Liver (tissue), 9 donors: ENCODE results near the gene SNTN. TPM values are rescaled to one million over a fixed set of nuclear protein-coding genes. Genes with fewer than 3 reads are reported as not detected.

Source experiments
- DNase-seq: peaks from one replicate; pipeline ENCODE4 v3.0.0-alpha.2; 2017; ENCODE audit warnings: low spot score
- H3K27ac ChIP-seq, 2 donors: one replicate each; pipeline ENCODE4 v1.7.0; 2013; ENCODE audit warnings: inconsistent platforms in 2 of 2, low read length in 2 of 2, control low read depth in 1 of 2, low read depth in 1 of 2, mild to moderate bottlenecking in 1 of 2
- H3K27me3 ChIP-seq, 4 donors: one replicate each; pipeline versions ENCODE4 v1.6.1 to v1.7.0; 2013; ENCODE audit warnings: low read length in 3 of 4, inconsistent platforms in 1 of 4, mild to moderate bottlenecking in 1 of 4, moderate library complexity in 1 of 4; ENCODE audit not compliant: control insufficient read depth in 4 of 4, insufficient read depth in 4 of 4
- H3K36me3 ChIP-seq, 4 donors: one replicate each; pipeline versions ENCODE4 v1.6.1 to v1.7.0; 2013; ENCODE audit warnings: low read length in 3 of 4, mild to moderate bottlenecking in 3 of 4, low read depth in 1 of 4, moderate library complexity in 1 of 4; ENCODE audit not compliant: control insufficient read depth in 4 of 4, insufficient read depth in 3 of 4
- H3K4me1 ChIP-seq, 4 donors: one replicate each; pipeline versions ENCODE4 v1.6.1 to v1.7.0; 2013; ENCODE audit warnings: low read length in 3 of 4, mild to moderate bottlenecking in 3 of 4, moderate library complexity in 1 of 4; ENCODE audit not compliant: control insufficient read depth in 4 of 4, insufficient read depth in 4 of 4
- H3K4me3 ChIP-seq, 3 donors: one replicate each; pipeline versions ENCODE4 v1.6.1 to v1.7.0; 2013; ENCODE audit warnings: low read length in 3 of 3, control low read depth in 1 of 3, low read depth in 1 of 3, mild to moderate bottlenecking in 1 of 3
- H3K9ac ChIP-seq, 2 donors: one replicate each; pipeline ENCODE4 v1.7.0; 2013; ENCODE audit warnings: low read length in 2 of 2, mild to moderate bottlenecking in 2 of 2, moderate library complexity in 2 of 2, control low read depth in 1 of 2, low read depth in 1 of 2
- H3K9me3 ChIP-seq, 4 donors: one replicate each; pipeline versions ENCODE4 v1.6.1 to v1.7.0; 2013; ENCODE audit warnings: low read length in 3 of 4; ENCODE audit not compliant: control insufficient read depth in 4 of 4
- EGR1 ChIP-seq, 2 donors: IDR thresholded peaks; 2 replicates each; pipeline ENCODE4 v1.6.1; 2016 to 2018; ENCODE audit warnings: antibody characterized with exemption in 2 of 2, low read depth in 2 of 2
- FOXA1 ChIP-seq: IDR thresholded peaks from 2 replicates; pipeline ENCODE4 v1.6.1; 2016; ENCODE audit warnings: antibody characterized with exemption
- FOXA2 ChIP-seq: IDR thresholded peaks from 2 replicates; pipeline ENCODE4 v1.6.1; 2016; ENCODE audit warnings: antibody characterized with exemption
- GABPA ChIP-seq, 2 donors: IDR thresholded peaks in 1 of 2; conservative IDR thresholded peaks in 1 of 2; 2 replicates each; pipeline ENCODE4 v1.6.1; 2016; ENCODE audit warnings: antibody characterized with exemption in 2 of 2, mild to moderate bottlenecking in 1 of 2, moderate library complexity in 1 of 2
- HNF4A ChIP-seq, 2 donors: conservative IDR thresholded peaks; 2 replicates each; pipeline ENCODE4 v1.6.1; 2016; ENCODE audit warnings: antibody characterized with exemption in 2 of 2, mild to moderate bottlenecking in 2 of 2
- HNF4G ChIP-seq: IDR thresholded peaks from 2 replicates; pipeline ENCODE4 v1.6.1; 2016; ENCODE audit warnings: antibody characterized with exemption
- JUND ChIP-seq, 2 donors: IDR thresholded peaks; 2 replicates each; pipeline ENCODE4 v1.6.1; 2016; ENCODE audit warnings: antibody characterized with exemption in 2 of 2
- NR2F2 ChIP-seq: IDR thresholded peaks from 2 replicates; pipeline ENCODE4 v1.6.1; 2016; ENCODE audit warnings: antibody characterized with exemption
- RAD21 ChIP-seq, 2 donors: IDR thresholded peaks; 2 replicates each; pipeline ENCODE4 v1.6.1; 2016; ENCODE audit warnings: antibody characterized with exemption in 2 of 2, mild to moderate bottlenecking in 2 of 2
- RXRA ChIP-seq, 2 donors: IDR thresholded peaks; 2 replicates each; pipeline ENCODE4 v1.6.1; 2017 to 2018; ENCODE audit warnings: antibody characterized with exemption in 2 of 2, mild to moderate bottlenecking in 1 of 2
- SP1 ChIP-seq: IDR thresholded peaks from 2 replicates; pipeline ENCODE4 v1.6.1; 2018; ENCODE audit warnings: antibody characterized with exemption, mild to moderate bottlenecking
- WGBS: extraction: QIAGEN DNeasy Blood & Tissue Kit; methylation state at CpG from one replicate; pipeline ENCODE4 v1.1.7; 2013; 5-methylcytosine and 5-hydroxymethylcytosine counted together
- polyA plus RNA-seq, 2 donors: library from polyadenylated mRNA; stranded (reverse) in 1 of 2; unstranded in 1 of 2; fragments of 200-250 nt in 1 of 2; fragments of >200 nt in 1 of 2; fragmentation: Nextera tagmentation in 1 of 2; extraction: Ambion mirVana in 1 of 2; gene quantifications; one replicate each; pipeline versions ENCODE4 v1.2.1 to v1.2.3, GENCODE V29; 2013 to 2015
- total RNA-seq, 2 donors: library from RNA; depleted of rRNA; stranded (reverse); fragments of >200 nt; gene quantifications; one replicate each; pipeline ENCODE4 v1.2.3, GENCODE V29; 2014
- TF ChIP-seq, protein P1 (sequence below): IDR thresholded peaks from 2 replicates; pipeline ENCODE4 v1.6.1; 2016; ENCODE audit warnings: antibody characterized with exemption
- TF ChIP-seq, protein P2 (sequence below): IDR thresholded peaks from 2 replicates; pipeline ENCODE4 v1.6.1; 2016; ENCODE audit warnings: antibody characterized with exemption
- TF ChIP-seq, protein P3 (sequence below): IDR thresholded peaks from 2 replicates; pipeline ENCODE4 v1.6.1; 2016; ENCODE audit warnings: antibody characterized with exemption, mild to moderate bottlenecking
- TF ChIP-seq, protein P4 (sequence below): IDR thresholded peaks from 2 replicates; pipeline ENCODE4 v1.6.1; 2016; ENCODE audit warnings: antibody characterized with exemption
- TF ChIP-seq, protein P5 (sequence below): fragments of 150-350 bp; IDR thresholded peaks from 2 replicates; pipeline ENCODE4 v1.5.1; 2017; ENCODE audit warnings: improper control_type of control experiment, low read depth, low read length; ENCODE audit not compliant: missing input control
- donor health status: healthy.
- donor health status: healthy.
- donor health status: healthy.
- donor health status: healthy.
- donor health status: healthy.

SNTN gene
- total and polyA plus RNA-seq, 4 donors, result not detected

DNA sequence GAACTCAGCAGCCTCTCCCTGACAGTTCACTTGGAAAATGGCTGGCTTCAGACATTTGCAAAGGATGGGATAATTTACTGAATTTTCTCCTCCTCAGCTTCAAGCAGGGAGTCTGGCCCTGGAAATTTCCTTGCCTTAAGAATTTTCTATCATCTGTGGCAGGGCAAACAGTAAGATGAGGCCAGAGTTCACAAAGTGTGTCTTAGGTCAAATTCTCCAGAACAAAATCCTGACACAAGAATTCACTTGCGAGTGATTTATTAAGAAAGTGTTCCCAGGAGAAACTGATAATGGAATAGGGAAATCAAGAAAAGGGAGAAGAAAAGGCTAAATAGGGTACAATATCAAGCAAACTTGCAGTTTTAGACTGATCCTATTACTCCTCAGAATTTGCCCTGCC, 55.3 kb downstream of the SNTN start:
- DNase-seq, result no peak
- WGBS, result 76% methylated on average over 1 of the region's 1 CpG
- Histone ChIP-seq H3K4me1 (no peaks in the 10 kb centered on the region), H3K4me3 (no peak overlapping the region), H3K9ac (no peak overlapping the region), H3K27me3 (no peaks in the 10 kb centered on the region), H3K9me3 (no peaks in the 10 kb centered on the region), H3K36me3 (no peaks in the 10 kb centered on the region), H3K27ac (no peak overlapping the region)
- no peak for TF ChIP-seq HNF4A (conservative IDR thresholded peaks at IDR 0.05)
- TF ChIP-seq, protein P1, sequence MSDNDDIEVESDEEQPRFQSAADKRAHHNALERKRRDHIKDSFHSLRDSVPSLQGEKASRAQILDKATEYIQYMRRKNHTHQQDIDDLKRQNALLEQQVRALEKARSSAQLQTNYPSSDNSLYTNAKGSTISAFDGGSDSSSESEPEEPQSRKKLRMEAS, result no peak
- TF ChIP-seq SP1, result no peak
- no peak for TF ChIP-seq RAD21 (IDR thresholded peaks at IDR 0.05)
- TF ChIP-seq JUND (IDR thresholded peaks at IDR 0.05), result no peak
- TF ChIP-seq NR2F2, result peak; percentile 54

DNA sequence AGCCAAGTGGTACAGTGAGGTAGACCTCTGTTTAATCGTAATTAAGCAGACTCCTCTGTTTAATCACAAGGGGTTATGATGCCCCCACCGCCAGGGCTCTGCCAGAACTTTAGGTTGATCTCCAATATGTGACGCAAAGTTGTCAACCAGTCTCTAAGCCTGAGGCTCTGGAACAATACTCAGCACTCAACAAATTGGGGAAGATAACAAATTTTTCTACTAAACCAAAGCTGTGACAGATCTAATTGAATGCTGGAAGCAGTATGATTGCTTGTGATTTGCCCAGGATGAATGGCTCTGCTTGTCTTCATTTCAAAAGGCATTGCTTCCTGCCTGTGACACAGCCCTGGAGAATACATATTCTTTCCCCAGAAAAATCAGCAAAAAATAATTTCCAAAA, 57.1 kb downstream of the SNTN start:
- DNase-seq, result no peak
- H3K27me3 ChIP-seq, result no peaks in the 10 kb centered on the region
- no peaks in the 10 kb centered on the region for H3K9me3 ChIP-seq
- TF ChIP-seq, protein P2, sequence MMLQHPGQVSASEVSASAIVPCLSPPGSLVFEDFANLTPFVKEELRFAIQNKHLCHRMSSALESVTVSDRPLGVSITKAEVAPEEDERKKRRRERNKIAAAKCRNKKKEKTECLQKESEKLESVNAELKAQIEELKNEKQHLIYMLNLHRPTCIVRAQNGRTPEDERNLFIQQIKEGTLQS, result no peak
- TF ChIP-seq SP1, result no peak
- TF ChIP-seq NR2F2, result no peak
- no peak for TF ChIP-seq JUND (IDR thresholded peaks at IDR 0.05)
- no peak for TF ChIP-seq RXRA (IDR thresholded peaks at IDR 0.05)
- no peak for TF ChIP-seq FOXA2
- TF ChIP-seq GABPA (IDR thresholded peaks at IDR 0.05 in 1 of 2, conservative IDR thresholded peaks at IDR 0.05 in 1 of 2), result no peak
- no peak for TF ChIP-seq RAD21 (IDR thresholded peaks at IDR 0.05)
- no peak for TF ChIP-seq HNF4A (conservative IDR thresholded peaks at IDR 0.05)
- no peak for TF ChIP-seq HNF4G
- no peak for TF ChIP-seq FOXA1
- TF ChIP-seq, protein P3, sequence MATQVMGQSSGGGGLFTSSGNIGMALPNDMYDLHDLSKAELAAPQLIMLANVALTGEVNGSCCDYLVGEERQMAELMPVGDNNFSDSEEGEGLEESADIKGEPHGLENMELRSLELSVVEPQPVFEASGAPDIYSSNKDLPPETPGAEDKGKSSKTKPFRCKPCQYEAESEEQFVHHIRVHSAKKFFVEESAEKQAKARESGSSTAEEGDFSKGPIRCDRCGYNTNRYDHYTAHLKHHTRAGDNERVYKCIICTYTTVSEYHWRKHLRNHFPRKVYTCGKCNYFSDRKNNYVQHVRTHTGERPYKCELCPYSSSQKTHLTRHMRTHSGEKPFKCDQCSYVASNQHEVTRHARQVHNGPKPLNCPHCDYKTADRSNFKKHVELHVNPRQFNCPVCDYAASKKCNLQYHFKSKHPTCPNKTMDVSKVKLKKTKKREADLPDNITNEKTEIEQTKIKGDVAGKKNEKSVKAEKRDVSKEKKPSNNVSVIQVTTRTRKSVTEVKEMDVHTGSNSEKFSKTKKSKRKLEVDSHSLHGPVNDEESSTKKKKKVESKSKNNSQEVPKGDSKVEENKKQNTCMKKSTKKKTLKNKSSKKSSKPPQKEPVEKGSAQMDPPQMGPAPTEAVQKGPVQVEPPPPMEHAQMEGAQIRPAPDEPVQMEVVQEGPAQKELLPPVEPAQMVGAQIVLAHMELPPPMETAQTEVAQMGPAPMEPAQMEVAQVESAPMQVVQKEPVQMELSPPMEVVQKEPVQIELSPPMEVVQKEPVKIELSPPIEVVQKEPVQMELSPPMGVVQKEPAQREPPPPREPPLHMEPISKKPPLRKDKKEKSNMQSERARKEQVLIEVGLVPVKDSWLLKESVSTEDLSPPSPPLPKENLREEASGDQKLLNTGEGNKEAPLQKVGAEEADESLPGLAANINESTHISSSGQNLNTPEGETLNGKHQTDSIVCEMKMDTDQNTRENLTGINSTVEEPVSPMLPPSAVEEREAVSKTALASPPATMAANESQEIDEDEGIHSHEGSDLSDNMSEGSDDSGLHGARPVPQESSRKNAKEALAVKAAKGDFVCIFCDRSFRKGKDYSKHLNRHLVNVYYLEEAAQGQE, result no peak
- TF ChIP-seq, protein P4, sequence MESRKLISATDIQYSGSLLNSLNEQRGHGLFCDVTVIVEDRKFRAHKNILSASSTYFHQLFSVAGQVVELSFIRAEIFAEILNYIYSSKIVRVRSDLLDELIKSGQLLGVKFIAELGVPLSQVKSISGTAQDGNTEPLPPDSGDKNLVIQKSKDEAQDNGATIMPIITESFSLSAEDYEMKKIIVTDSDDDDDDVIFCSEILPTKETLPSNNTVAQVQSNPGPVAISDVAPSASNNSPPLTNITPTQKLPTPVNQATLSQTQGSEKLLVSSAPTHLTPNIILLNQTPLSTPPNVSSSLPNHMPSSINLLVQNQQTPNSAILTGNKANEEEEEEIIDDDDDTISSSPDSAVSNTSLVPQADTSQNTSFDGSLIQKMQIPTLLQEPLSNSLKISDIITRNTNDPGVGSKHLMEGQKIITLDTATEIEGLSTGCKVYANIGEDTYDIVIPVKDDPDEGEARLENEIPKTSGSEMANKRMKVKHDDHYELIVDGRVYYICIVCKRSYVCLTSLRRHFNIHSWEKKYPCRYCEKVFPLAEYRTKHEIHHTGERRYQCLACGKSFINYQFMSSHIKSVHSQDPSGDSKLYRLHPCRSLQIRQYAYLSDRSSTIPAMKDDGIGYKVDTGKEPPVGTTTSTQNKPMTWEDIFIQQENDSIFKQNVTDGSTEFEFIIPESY, result no peak
- TF ChIP-seq EGR1 (IDR thresholded peaks at IDR 0.05; ENCODE audit: low read depth in 2 of 2), result no peak
- TF ChIP-seq, protein P5, sequence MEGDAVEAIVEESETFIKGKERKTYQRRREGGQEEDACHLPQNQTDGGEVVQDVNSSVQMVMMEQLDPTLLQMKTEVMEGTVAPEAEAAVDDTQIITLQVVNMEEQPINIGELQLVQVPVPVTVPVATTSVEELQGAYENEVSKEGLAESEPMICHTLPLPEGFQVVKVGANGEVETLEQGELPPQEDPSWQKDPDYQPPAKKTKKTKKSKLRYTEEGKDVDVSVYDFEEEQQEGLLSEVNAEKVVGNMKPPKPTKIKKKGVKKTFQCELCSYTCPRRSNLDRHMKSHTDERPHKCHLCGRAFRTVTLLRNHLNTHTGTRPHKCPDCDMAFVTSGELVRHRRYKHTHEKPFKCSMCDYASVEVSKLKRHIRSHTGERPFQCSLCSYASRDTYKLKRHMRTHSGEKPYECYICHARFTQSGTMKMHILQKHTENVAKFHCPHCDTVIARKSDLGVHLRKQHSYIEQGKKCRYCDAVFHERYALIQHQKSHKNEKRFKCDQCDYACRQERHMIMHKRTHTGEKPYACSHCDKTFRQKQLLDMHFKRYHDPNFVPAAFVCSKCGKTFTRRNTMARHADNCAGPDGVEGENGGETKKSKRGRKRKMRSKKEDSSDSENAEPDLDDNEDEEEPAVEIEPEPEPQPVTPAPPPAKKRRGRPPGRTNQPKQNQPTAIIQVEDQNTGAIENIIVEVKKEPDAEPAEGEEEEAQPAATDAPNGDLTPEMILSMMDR, result no peak
- 81% methylated on average over 3 of the region's 3 CpGs for WGBS
- no peak overlapping the region for H3K27ac ChIP-seq
- no peaks in the 10 kb centered on the region for H3K4me1 ChIP-seq
- H3K4me3 ChIP-seq, result no peak overlapping the region
- no peaks in the 10 kb centered on the region for H3K36me3 ChIP-seq
- H3K9ac ChIP-seq, result no peak overlapping the region

Other genes starting within 250 kb of the SNTN start
- gene C3orf49, start 166.6 kb downstream of the SNTN start, total RNA-seq, result not detected
- gene C3orf49, start 166.6 kb downstream of the SNTN start, polyA plus RNA-seq, result under 1 TPM in 1 of 2 donors, not detected in 1; 0.13 TPM
- gene THOC7, start 211.1 kb downstream of the SNTN start, total RNA-seq, result 10 to 100 TPM; 11.7 to 22.4 TPM
- gene THOC7, start 211.1 kb downstream of the SNTN start, polyA plus RNA-seq, result 10 to 100 TPM; 23.5 to 38.6 TPM
- gene ATXN7, start 211.2 kb downstream of the SNTN start, total RNA-seq, result 10 to 100 TPM in 1 of 2 donors, 1 to 10 TPM in 1; 7.7 to 13.6 TPM
- 1 to 10 TPM; 2.8 to 3.5 TPM for gene ATXN7, start 211.2 kb downstream of the SNTN start, polyA plus RNA-seq